Thyroid gland (tissue), 4 donors: ENCODE measurements around the gene SSTR5.

ENCODE experiments used
- CTCF ChIP-seq, 6 experiments: fragments of 200-600 bp in 3 of 6; fragments of 450-650 bp in 3 of 6; sonication (generic) in 3 of 6; IDR thresholded peaks; one replicate each; pipeline ENCODE4 v1.5.1; 2016 to 2019; ENCODE audit warnings: antibody characterized with exemption in 6 of 6, mild to moderate bottlenecking in 2 of 6, inconsistent platforms in 1 of 6, moderate library complexity in 1 of 6
- POLR2A ChIP-seq, 2 donors: fragments of 450-650 bp; IDR thresholded peaks; one replicate each; pipeline ENCODE4 v1.6.1; 2017; ENCODE audit warnings: antibody characterized with exemption in 2 of 2, mild to moderate bottlenecking in 2 of 2, moderate library complexity in 1 of 2

GRCh38 chr16:1057252-1057932, 15.2 kb upstream of the SSTR5 start:
- peak in 5 of 6 experiments; percentile 29 to 70 (median 52) for TF ChIP-seq CTCF (IDR thresholded peaks at IDR 0.05)
- TF ChIP-seq POLR2A (IDR thresholded peaks at IDR 0.05): no peak
